ENCODE data around the gene GRID2.

DNA sequence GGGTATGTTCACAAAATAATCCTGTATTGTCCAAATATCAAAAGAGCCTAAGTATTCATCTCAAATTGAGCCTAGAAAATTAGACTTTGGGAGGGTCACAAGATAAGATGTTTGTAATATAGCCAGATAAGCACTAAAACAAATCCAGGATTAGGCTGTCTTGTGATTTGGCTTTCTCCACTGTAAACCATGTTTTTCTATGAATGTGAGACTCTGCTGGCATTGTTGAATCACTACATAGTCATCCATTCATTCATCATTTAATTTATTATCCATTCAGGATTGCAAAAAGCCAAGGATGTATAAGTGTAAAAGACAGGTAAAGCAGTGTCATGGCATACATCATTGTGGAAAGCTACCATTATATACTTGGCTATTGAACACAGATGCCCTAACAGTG, 148.0 kb downstream of the GRID2 start:
- TF ChIP-seq, protein P1, sequence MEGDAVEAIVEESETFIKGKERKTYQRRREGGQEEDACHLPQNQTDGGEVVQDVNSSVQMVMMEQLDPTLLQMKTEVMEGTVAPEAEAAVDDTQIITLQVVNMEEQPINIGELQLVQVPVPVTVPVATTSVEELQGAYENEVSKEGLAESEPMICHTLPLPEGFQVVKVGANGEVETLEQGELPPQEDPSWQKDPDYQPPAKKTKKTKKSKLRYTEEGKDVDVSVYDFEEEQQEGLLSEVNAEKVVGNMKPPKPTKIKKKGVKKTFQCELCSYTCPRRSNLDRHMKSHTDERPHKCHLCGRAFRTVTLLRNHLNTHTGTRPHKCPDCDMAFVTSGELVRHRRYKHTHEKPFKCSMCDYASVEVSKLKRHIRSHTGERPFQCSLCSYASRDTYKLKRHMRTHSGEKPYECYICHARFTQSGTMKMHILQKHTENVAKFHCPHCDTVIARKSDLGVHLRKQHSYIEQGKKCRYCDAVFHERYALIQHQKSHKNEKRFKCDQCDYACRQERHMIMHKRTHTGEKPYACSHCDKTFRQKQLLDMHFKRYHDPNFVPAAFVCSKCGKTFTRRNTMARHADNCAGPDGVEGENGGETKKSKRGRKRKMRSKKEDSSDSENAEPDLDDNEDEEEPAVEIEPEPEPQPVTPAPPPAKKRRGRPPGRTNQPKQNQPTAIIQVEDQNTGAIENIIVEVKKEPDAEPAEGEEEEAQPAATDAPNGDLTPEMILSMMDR (conservative IDR thresholded peaks at IDR 0.05) = no peak
- no peak for TF ChIP-seq ZFX (IDR thresholded peaks at IDR 0.05)
